Measurements from ENCODE around the gene UPP2. TPM values are rescaled to one million over a fixed set of nuclear protein-coding genes. Genes with fewer than 3 reads are reported as not detected.

The UPP2 gene
- total and polyA plus RNA-seq, 2 of the 8 experiments (the other 6 are each of a cell fraction or from before 2014, with no cell fraction given) = not detected

DNA sequence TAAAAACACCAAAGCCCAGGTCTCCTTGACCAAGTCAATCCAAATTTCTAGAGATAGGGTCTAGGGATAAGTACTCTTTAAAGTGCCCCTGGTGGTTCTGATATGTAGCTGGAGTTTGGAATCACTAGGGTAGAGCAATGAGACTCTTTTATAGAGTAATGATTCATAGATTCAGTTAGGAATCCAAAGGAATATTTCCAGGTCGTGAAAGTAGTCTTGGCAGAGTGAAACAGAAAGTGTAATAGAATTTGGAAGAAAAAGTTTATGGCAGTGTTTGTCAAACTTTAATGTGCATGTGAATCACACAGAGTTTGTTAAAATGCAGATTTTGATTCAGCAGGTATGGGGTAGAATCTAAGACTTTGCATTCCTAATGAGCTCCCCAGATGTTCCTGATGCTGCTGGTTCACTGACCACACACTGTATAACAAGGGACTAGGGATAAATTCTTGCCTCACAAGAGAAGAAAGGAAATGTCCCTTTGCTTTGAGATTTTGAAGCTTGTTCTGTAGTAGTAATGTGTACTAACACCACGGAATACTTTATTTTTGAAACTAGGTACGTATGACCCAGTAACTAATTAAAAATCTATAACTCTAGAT is 1.8 kb downstream of the UPP2 start (continued):
- TF ChIP-seq, protein P1, sequence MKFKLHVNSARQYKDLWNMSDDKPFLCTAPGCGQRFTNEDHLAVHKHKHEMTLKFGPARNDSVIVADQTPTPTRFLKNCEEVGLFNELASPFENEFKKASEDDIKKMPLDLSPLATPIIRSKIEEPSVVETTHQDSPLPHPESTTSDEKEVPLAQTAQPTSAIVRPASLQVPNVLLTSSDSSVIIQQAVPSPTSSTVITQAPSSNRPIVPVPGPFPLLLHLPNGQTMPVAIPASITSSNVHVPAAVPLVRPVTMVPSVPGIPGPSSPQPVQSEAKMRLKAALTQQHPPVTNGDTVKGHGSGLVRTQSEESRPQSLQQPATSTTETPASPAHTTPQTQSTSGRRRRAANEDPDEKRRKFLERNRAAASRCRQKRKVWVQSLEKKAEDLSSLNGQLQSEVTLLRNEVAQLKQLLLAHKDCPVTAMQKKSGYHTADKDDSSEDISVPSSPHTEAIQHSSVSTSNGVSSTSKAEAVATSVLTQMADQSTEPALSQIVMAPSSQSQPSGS (IDR thresholded peaks at IDR 0.05; ENCODE audit: low read length) = no peak
